Measurements from ENCODE around the gene CCDC136.

DNA sequence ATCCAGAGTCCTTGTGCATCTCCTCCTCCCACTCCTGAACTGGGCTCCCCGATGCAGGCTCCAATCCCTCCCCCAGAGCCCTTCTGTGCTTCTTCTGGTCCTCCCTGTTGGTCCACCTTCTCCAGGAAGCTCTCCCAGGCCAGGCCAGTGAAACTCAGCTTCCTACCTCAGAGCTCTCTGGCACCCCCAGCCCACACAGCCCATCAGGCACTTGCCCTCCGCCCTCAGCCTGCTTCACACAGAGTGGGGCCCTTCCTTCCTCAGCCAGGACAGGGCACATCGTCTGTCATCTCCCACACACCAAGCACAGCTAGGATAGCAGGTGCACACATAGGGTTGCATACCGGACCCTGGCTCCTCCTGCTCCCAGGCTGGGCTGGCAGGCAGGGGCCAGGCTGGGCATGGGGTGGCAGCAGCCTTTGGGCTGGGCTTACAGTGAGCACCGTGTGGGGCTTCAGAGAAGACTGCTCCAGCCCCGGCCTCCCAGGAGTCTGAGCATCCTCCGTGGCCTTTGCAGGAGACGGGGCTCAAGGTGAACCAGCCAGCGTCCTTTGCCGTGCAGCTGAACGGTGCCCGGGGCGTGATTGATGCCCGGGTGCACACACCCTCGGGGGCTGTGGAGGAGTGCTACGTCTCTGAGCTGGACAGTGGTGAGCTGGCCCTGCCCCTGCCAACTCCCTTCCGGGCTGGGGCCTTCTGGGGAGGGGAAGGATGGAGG, 64.4 kb downstream of the CCDC136 start:
- TF ChIP-seq POLR2AphosphoS5 (IDR thresholded peaks at IDR 0.05; ENCODE audit: insufficient read depth in 1 of 2, low read depth in 1 of 2), result no peak
- TF ChIP-seq, protein P1, sequence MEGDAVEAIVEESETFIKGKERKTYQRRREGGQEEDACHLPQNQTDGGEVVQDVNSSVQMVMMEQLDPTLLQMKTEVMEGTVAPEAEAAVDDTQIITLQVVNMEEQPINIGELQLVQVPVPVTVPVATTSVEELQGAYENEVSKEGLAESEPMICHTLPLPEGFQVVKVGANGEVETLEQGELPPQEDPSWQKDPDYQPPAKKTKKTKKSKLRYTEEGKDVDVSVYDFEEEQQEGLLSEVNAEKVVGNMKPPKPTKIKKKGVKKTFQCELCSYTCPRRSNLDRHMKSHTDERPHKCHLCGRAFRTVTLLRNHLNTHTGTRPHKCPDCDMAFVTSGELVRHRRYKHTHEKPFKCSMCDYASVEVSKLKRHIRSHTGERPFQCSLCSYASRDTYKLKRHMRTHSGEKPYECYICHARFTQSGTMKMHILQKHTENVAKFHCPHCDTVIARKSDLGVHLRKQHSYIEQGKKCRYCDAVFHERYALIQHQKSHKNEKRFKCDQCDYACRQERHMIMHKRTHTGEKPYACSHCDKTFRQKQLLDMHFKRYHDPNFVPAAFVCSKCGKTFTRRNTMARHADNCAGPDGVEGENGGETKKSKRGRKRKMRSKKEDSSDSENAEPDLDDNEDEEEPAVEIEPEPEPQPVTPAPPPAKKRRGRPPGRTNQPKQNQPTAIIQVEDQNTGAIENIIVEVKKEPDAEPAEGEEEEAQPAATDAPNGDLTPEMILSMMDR (IDR thresholded peaks at IDR 0.05), result no peak
- TF ChIP-seq POLR2A (IDR thresholded peaks at IDR 0.05), result no peak
